Measurements from ENCODE around the gene MMP10.

Gene MMP10

GRCh38 chr11:102807921-102808320 lies 27.5 kb upstream of the MMP10 start:
- Histone ChIP-seq H3K9me3 (ENCODE audit: low read depth, low read length) (no peaks in the 10 kb centered on the region), H3K9ac (ENCODE audit: insufficient read length) (no peak overlapping the region), H3K4me3 (no peak overlapping the region), H3K27ac (no peak overlapping the region), H3K36me3 (ENCODE audit: insufficient read depth, low read length) (no peaks in the 10 kb centered on the region)
- DNase-seq (ENCODE audit: low read depth, low spot score) = no peak
- no peak for TF ChIP-seq EZH2 (IDR thresholded peaks at IDR 0.05)
- TF ChIP-seq FOXP2 (optimal IDR thresholded peaks at IDR 0.05; ENCODE audit: control extremely low read depth, extremely low read length, insufficient read depth) = no peak
- TF ChIP-seq POLR2AphosphoS5 (IDR thresholded peaks at IDR 0.05; ENCODE audit: borderline replicate concordance, low read depth, low read length) = no peak

DNA sequence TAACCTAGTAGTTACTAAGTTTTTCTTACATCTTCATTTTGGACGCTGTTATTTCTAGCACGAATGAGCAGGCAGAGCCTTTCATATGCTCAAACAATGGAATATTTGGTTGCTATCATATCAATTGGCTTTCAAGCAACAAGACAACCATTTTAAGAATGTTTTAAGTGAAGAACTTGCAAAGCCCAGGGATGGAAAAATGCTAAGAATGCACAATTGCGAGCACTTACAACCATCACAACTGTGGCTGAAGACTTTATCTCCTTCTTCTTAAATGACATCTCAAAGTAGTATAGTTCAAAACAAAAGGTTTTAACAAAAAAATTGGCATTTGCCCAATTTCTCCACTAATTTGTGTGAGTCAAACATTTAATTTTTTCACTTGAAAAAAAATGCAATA lies 25.9 kb upstream of the MMP10 start:
- TF ChIP-seq FOXP2 (optimal IDR thresholded peaks at IDR 0.05; ENCODE audit: control extremely low read depth, extremely low read length, insufficient read depth) (no peak), EZH2 (IDR thresholded peaks at IDR 0.05) (no peak), POLR2AphosphoS5 (IDR thresholded peaks at IDR 0.05; ENCODE audit: borderline replicate concordance, low read depth, low read length) (no peak)
- Histone ChIP-seq H3K9ac (ENCODE audit: insufficient read length) (no peak overlapping the region), H3K27ac (no peak overlapping the region), H3K4me3 (no peak overlapping the region), H3K9me3 (ENCODE audit: low read depth, low read length) (no peaks in the 10 kb centered on the region), H3K36me3 (ENCODE audit: insufficient read depth, low read length) (no peaks in the 10 kb centered on the region)
- no peak for DNase-seq (ENCODE audit: low read depth, low spot score)

- Histone ChIP-seq H3K9ac (ENCODE audit: insufficient read length) (no peak overlapping the region), H3K9me3 (ENCODE audit: low read depth, low read length) (no peaks in the 10 kb centered on the region), H3K27ac (no peak overlapping the region), H3K4me3 (no peak overlapping the region), H3K36me3 (ENCODE audit: insufficient read depth, low read length) (no peaks in the 10 kb centered on the region)
- DNase-seq (ENCODE audit: low read depth, low spot score) = no peak
- no peak for TF ChIP-seq FOXP2 (optimal IDR thresholded peaks at IDR 0.05; ENCODE audit: control extremely low read depth, extremely low read length, insufficient read depth)
Observed at GRCh38 chr11:102802341-102802740, 21.9 kb upstream of the MMP10 start.

DNA sequence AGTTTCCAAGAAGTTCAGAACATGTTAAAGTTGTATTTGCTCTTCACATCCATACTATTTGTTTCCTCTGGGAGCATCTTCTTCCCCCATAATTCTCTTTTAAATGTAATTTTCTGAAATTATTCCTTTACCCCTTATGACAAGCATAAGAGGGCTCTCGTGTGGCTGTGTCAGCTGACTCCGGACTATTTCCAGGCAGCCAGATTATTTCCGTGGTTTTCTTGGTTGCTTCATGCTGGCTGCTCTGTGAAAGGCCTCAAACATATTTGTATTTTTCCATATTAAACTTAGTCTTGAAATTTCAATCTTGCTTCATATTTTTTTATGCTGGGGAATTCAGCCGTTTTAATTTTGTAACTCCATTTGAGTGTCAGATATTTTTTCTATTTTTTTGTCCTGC lies 20.3 kb upstream of the MMP10 start:
- no peak for DNase-seq (ENCODE audit: low read depth, low spot score)

GRCh38 chr11:102799681-102800340 lies 19.4 kb upstream of the MMP10 start:
- no peaks in the 10 kb centered on the region for H3K9me3 ChIP-seq (ENCODE audit: low read depth, low read length)
- no peak for DNase-seq (ENCODE audit: low read depth, low spot score)
- no peak overlapping the region for H3K9ac ChIP-seq (ENCODE audit: insufficient read length)
- H3K36me3 ChIP-seq (ENCODE audit: insufficient read depth, low read length) = no peaks in the 10 kb centered on the region
- H3K4me3 ChIP-seq = no peak overlapping the region
- TF ChIP-seq FOXP2 (optimal IDR thresholded peaks at IDR 0.05; ENCODE audit: control extremely low read depth, extremely low read length, insufficient read depth) (no peak), POLR2AphosphoS5 (IDR thresholded peaks at IDR 0.05; ENCODE audit: borderline replicate concordance, low read depth, low read length) (no peak), EZH2 (IDR thresholded peaks at IDR 0.05) (no peak)
- no peak overlapping the region for H3K27ac ChIP-seq

More for the DNA sequence above, 20.3 kb upstream of the MMP10 start:
- Histone ChIP-seq H3K4me3 (no peak overlapping the region), H3K9me3 (ENCODE audit: low read depth, low read length) (no peaks in the 10 kb centered on the region), H3K36me3 (ENCODE audit: insufficient read depth, low read length) (no peaks in the 10 kb centered on the region), H3K27ac (no peak overlapping the region), H3K9ac (ENCODE audit: insufficient read length) (no peak overlapping the region)
- no peak for TF ChIP-seq POLR2AphosphoS5 (IDR thresholded peaks at IDR 0.05; ENCODE audit: borderline replicate concordance, low read depth, low read length)
- TF ChIP-seq FOXP2 (optimal IDR thresholded peaks at IDR 0.05; ENCODE audit: control extremely low read depth, extremely low read length, insufficient read depth) = no peak
- no peak for TF ChIP-seq EZH2 (IDR thresholded peaks at IDR 0.05)

GRCh38 chr11:102798012-102798746 lies 17.8 kb upstream of the MMP10 start, which contains the start of gene MMP1:
TSS of gene MMP1 (minus strand) at chr11:102798160. CDS start at chr11:102798092, 68 bp downstream.
- Histone ChIP-seq H3K27ac (no peak within 1 kb of the TSS), H3K36me3 (ENCODE audit: insufficient read depth, low read length) (no peaks in the 10 kb centered on the region), H3K9me3 (ENCODE audit: low read depth, low read length) (no peaks in the 10 kb centered on the region), H3K4me3 (no peak within 1 kb of the TSS), H3K9ac (ENCODE audit: insufficient read length) (no peak within 1 kb of the TSS)
- TF ChIP-seq POLR2AphosphoS5 (IDR thresholded peaks at IDR 0.05; ENCODE audit: borderline replicate concordance, low read depth, low read length) (no peak), EZH2 (IDR thresholded peaks at IDR 0.05) (no peak), FOXP2 (optimal IDR thresholded peaks at IDR 0.05; ENCODE audit: control extremely low read depth, extremely low read length, insufficient read depth) (no peak)
- no peak for DNase-seq (ENCODE audit: low read depth, low spot score)

GRCh38 chr11:102794382-102794781 lies 14.0 kb upstream of the MMP10 start:
- TF ChIP-seq POLR2AphosphoS5 (IDR thresholded peaks at IDR 0.05; ENCODE audit: borderline replicate concordance, low read depth, low read length) = no peak
- no peak for TF ChIP-seq FOXP2 (optimal IDR thresholded peaks at IDR 0.05; ENCODE audit: control extremely low read depth, extremely low read length, insufficient read depth)
- no peak for TF ChIP-seq EZH2 (IDR thresholded peaks at IDR 0.05)
- Histone ChIP-seq H3K27ac (no peak overlapping the region), H3K9me3 (ENCODE audit: low read depth, low read length) (no peaks in the 10 kb centered on the region), H3K9ac (ENCODE audit: insufficient read length) (no peak overlapping the region), H3K36me3 (ENCODE audit: insufficient read depth, low read length) (no peaks in the 10 kb centered on the region), H3K4me3 (no peak overlapping the region)
- no peak for DNase-seq (ENCODE audit: low read depth, low spot score)

- H3K9me3 ChIP-seq (ENCODE audit: low read depth, low read length) = no peaks in the 10 kb centered on the region
- H3K36me3 ChIP-seq (ENCODE audit: insufficient read depth, low read length) = no peaks in the 10 kb centered on the region
- H3K4me3 ChIP-seq = no peak overlapping the region
- H3K27ac ChIP-seq = no peak overlapping the region
- DNase-seq (ENCODE audit: low read depth, low spot score) = no peak
- TF ChIP-seq FOXP2 (optimal IDR thresholded peaks at IDR 0.05; ENCODE audit: control extremely low read depth, extremely low read length, insufficient read depth) (no peak), POLR2AphosphoS5 (IDR thresholded peaks at IDR 0.05; ENCODE audit: borderline replicate concordance, low read depth, low read length) (no peak), EZH2 (IDR thresholded peaks at IDR 0.05) (no peak)
- no peak overlapping the region for H3K9ac ChIP-seq (ENCODE audit: insufficient read length)
Observed at GRCh38 chr11:102793677-102794290, 13.4 kb upstream of the MMP10 start.
